ENCODE results near the gene IL2RA. TPM values are rescaled to one million over a fixed set of nuclear protein-coding genes. Genes with fewer than 3 reads are reported as not detected.

The IL2RA gene
- total RNA-seq, 6 donors from 2014 or later, result 0.91 to 8.4 (median 4.0) TPM; not detected in 1

GRCh38 chr10:6056411-6057135 is 5.6 kb downstream of the IL2RA start:
- no peak overlapping the region for H3K27ac ChIP-seq
- no peak overlapping the region for H3K4me3 ChIP-seq
- DNase-seq, result no peak
- no peak for ATAC-seq (ENCODE audit: low FRiP score in 2 of 2)
- TF ChIP-seq CTCF (IDR thresholded peaks at IDR 0.05) (no peak), POLR2A (IDR thresholded peaks at IDR 0.05) (no peak), EP300 (IDR thresholded peaks at IDR 0.05) (no peak), POLR2AphosphoS5 (IDR thresholded peaks at IDR 0.05) (no peak)
- 88% methylated on average over 5 of the region's 5 CpGs for WGBS, 2 donors
- H3K9me3 ChIP-seq, result no peaks in the 10 kb centered on the region
- H3K4me1 ChIP-seq, result peaks cover 24 to 31% (median 29%) of the 10 kb centered on the region in 4 donors
- H3K27me3 ChIP-seq, result no peaks in the 10 kb centered on the region
- H3K36me3 ChIP-seq, result no peaks in the 10 kb centered on the region

- 76 to 83% methylated on average over 4 of the region's 4 CpGs for WGBS, 2 donors
- no peaks in the 10 kb centered on the region for H3K9me3 ChIP-seq
- DNase-seq (no peak), ATAC-seq (ENCODE audit: low FRiP score in 2 of 2) (no peak)
- H3K36me3 ChIP-seq, result no peaks in the 10 kb centered on the region
- H3K4me1 ChIP-seq, result peaks cover 27 to 38% (median 35%) of the 10 kb centered on the region in 4 donors
- no peak overlapping the region for H3K4me3 ChIP-seq
- H3K27me3 ChIP-seq, result no peaks in the 10 kb centered on the region
- H3K27ac ChIP-seq, result no peak overlapping the region
- no peak for TF ChIP-seq POLR2A (IDR thresholded peaks at IDR 0.05)
- TF ChIP-seq EP300 (IDR thresholded peaks at IDR 0.05), result no peak
- TF ChIP-seq POLR2AphosphoS5 (IDR thresholded peaks at IDR 0.05), result no peak
- TF ChIP-seq CTCF (IDR thresholded peaks at IDR 0.05), result no peak
Measured at GRCh38 chr10:6055929-6056328, 6.2 kb downstream of the IL2RA start.

GRCh38 chr10:6054884-6055283 is 7.3 kb downstream of the IL2RA start:
- WGBS, 2 donors, result 96% methylated on average over 5 of the region's 5 CpGs
- Histone ChIP-seq H3K36me3 (no peaks in the 10 kb centered on the region), H3K27ac (peak overlapping the region; percentile 51 to 70 (median 62)), H3K4me3 (no peak overlapping the region), H3K4me1 (peaks cover 33 to 48% (median 44%) of the 10 kb centered on the region in 4 donors), H3K9me3 (no peaks in the 10 kb centered on the region), H3K27me3 (no peaks in the 10 kb centered on the region)
- DNase-seq (no peak), ATAC-seq (ENCODE audit: low FRiP score in 2 of 2) (no peak)
- no peak for TF ChIP-seq EP300 (IDR thresholded peaks at IDR 0.05)
- no peak for TF ChIP-seq POLR2AphosphoS5 (IDR thresholded peaks at IDR 0.05)
- TF ChIP-seq CTCF (IDR thresholded peaks at IDR 0.05), result no peak
- TF ChIP-seq POLR2A (IDR thresholded peaks at IDR 0.05), result no peak

- H3K27ac ChIP-seq, result peak overlapping the region; percentile 51 to 86 (median 75)
- H3K4me1 ChIP-seq, result peaks cover 33 to 50% (median 47%) of the 10 kb centered on the region in 4 donors
- H3K4me3 ChIP-seq, result no peak overlapping the region
- H3K9me3 ChIP-seq, result no peaks in the 10 kb centered on the region
- DNase-seq (peak; percentile 24 to 55), ATAC-seq (ENCODE audit: low FRiP score in 2 of 2) (peak; percentile 50 to 81)
- no peaks in the 10 kb centered on the region for H3K27me3 ChIP-seq
- TF ChIP-seq POLR2A (IDR thresholded peaks at IDR 0.05) (no peak), POLR2AphosphoS5 (IDR thresholded peaks at IDR 0.05) (peak; percentile 88 to 96), EP300 (IDR thresholded peaks at IDR 0.05) (peak in 3 of 4 donors; percentile 47 to 97 (median 92)), CTCF (IDR thresholded peaks at IDR 0.05) (no peak)
- WGBS, 2 donors, result 25 to 43% methylated on average over 18 of the region's 18 CpGs
- no peaks in the 10 kb centered on the region for H3K36me3 ChIP-seq
Measured at GRCh38 chr10:6053816-6054631, 8.1 kb downstream of the IL2RA start.

Measured in upper lobe of left lung (tissue), 6 donors.